Measurements from ENCODE around the gene NFE2L1. TPM values are rescaled to one million over a fixed set of nuclear protein-coding genes. Genes with fewer than 3 reads are reported as not detected.

NFE2L1 gene
- total and polyA plus RNA-seq, 9 of the 15 experiments (the other 6 are each of a cell fraction or from before 2014, with no cell fraction given), result 2.0 to 68.6 (median 39.7) TPM

DNA sequence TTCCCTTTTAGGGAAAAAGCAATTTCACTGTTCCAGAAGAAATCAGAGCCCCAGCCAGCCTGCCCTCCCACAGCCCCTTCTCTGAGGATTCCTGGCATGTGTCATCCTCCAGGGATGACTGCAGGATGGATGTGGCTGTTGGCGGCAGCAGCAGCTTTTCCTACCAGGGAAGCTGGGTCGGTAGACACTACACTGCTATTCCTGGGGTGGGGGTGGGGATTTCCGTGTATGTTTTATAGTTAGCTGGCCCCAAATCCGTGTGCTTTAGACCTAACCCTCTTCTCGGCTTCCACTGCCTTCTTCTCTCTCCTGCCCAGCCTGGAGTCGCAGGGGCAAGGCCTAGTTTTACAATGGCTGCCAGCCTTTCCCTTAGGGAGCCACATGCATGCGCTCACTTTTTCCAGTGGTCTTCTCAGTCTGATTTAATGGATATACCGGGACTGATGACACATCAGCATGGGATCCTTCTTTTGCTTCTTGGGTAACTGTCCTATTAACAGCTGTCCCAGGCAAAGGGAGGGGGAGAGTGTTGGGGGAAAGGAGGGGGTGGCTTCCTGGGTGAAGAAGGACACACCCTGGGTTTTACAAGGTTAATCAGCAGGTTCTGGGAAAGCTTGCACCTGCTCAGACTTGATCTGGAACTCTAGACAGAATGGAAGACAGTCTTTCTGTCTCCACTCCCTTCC is 2.7 kb upstream of the NFE2L1 start:
- Histone ChIP-seq H3K27ac (ENCODE audit: extremely low read depth, low read depth, low read length) (peak overlapping the region; percentile 30; the same call in 1 of the 3 replicates), H3K9me1 (ENCODE audit: control insufficient read depth, insufficient read depth, low read length) (no peaks in the 10 kb centered on the region), H3K36me3 (ENCODE audit: control insufficient read depth, insufficient read depth, low read length) (peaks cover 5% of the 10 kb centered on the region; the same call in 1 of the 3 replicates), H2AFZ (ENCODE audit: low read depth, low read length) (no peak overlapping the region), H3K9ac (ENCODE audit: insufficient read depth in 1 of 2, low read depth in 2 of 2, low read length in 2 of 2) (peak overlapping the region in 1 of 2 experiments; percentile 18; a peak in 1 of 4 replicates), H4K20me1 (replicated peaks; ENCODE audit: control insufficient read depth, insufficient read depth, low read length) (no peaks in the 10 kb centered on the region), H3K27me3 (ENCODE audit: control insufficient read depth in 2 of 2, insufficient read depth in 2 of 2, low read length in 2 of 2) (no peaks in the 10 kb centered on the region), H3K9me3 (replicated peaks; ENCODE audit: control insufficient read depth, insufficient read depth, low read depth, low read length) (no peaks in the 10 kb centered on the region), H3K4me1 (replicated peaks in 1 of 2; ENCODE audit: control insufficient read depth in 2 of 2, insufficient read depth in 2 of 2, low read length in 2 of 2) (peaks cover 11 to 18% of the 10 kb centered on the region in 2 experiments; a peak in 4 of 5 replicates), H3K4me2 (ENCODE audit: insufficient read depth, low read length) (peak overlapping the region; percentile 96; the same call in 1 of the 2 replicates), H3K4me3 (no peak overlapping the region), H3K79me2 (ENCODE audit: control insufficient read depth, insufficient read depth, low read length) (peaks cover 44% of the 10 kb centered on the region)
- intact Hi-C loops (cut with micrococcal nuclease), result no loop called here
- FAIRE-seq (no peak), ATAC-seq (no peak), DNase-seq (ENCODE audit: extremely low read depth in 1 of 4, low spot score in 3 of 4) (peak; percentile 37 to 65 (median 58))
- POLR2A ChIA-PET, result interaction anchor here (0.7 to 9.0 kb wide), 8 partner anchors 10 to 581 kb away, joined by 3 to 74 read pairs (median 3); partner anchors contain the start of gene HOXB9
- in situ Hi-C loops (cut with MboI), result no loop called here
- 47% methylated on average over 8 of the region's 8 CpGs for WGBS (ENCODE audit: insufficient coverage, low coverage, missing lambda C conversion rate)
- BruUV-seq (replicated peaks), result no TSS peak
- CTCF ChIA-PET (ENCODE audit: low intra/inter-chr PET ratio), result no interaction called here
- no peak for TF ChIP-seq ZFP1 (CRISPR knock-in tag; IDR thresholded peaks at IDR 0.05)
- TF ChIP-seq, protein P1, sequence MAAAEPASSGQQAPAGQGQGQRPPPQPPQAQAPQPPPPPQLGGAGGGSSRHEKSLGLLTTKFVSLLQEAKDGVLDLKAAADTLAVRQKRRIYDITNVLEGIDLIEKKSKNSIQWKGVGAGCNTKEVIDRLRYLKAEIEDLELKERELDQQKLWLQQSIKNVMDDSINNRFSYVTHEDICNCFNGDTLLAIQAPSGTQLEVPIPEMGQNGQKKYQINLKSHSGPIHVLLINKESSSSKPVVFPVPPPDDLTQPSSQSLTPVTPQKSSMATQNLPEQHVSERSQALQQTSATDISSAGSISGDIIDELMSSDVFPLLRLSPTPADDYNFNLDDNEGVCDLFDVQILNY (CRISPR knock-in tag; IDR thresholded peaks at IDR 0.05), result no peak
- TF ChIP-seq ARID1B (IDR thresholded peaks at IDR 0.05), result 0 out of 2 replicates have a peak, but pooled peaks have one; percentile 10
- TF ChIP-seq ZNF280A (IDR thresholded peaks at IDR 0.05; ENCODE audit: low read depth, partially characterized antibody), result no peak
- TF ChIP-seq, protein P2, sequence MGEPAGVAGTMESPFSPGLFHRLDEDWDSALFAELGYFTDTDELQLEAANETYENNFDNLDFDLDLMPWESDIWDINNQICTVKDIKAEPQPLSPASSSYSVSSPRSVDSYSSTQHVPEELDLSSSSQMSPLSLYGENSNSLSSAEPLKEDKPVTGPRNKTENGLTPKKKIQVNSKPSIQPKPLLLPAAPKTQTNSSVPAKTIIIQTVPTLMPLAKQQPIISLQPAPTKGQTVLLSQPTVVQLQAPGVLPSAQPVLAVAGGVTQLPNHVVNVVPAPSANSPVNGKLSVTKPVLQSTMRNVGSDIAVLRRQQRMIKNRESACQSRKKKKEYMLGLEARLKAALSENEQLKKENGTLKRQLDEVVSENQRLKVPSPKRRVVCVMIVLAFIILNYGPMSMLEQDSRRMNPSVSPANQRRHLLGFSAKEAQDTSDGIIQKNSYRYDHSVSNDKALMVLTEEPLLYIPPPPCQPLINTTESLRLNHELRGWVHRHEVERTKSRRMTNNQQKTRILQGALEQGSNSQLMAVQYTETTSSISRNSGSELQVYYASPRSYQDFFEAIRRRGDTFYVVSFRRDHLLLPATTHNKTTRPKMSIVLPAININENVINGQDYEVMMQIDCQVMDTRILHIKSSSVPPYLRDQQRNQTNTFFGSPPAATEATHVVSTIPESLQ (CRISPR knock-in tag; IDR thresholded peaks at IDR 0.05), result no peak
- TF ChIP-seq ZNF551 (CRISPR knock-in tag; IDR thresholded peaks at IDR 0.05), result no peak
- no peak for TF ChIP-seq TAL1 (IDR thresholded peaks at IDR 0.05)
- no peak for TF ChIP-seq ZNF76 (CRISPR knock-in tag; IDR thresholded peaks at IDR 0.05; ENCODE audit: borderline replicate concordance)
- no peak for TF ChIP-seq NCOR1 (IDR thresholded peaks at IDR 0.05)
- TF ChIP-seq HDAC6 (IDR thresholded peaks at IDR 0.05; ENCODE audit: low read depth, low read length), result no peak
- TF ChIP-seq JUN (IDR thresholded peaks at IDR 0.05; ENCODE audit: borderline replicate concordance, low read depth, low read length), result peak; percentile 67
- TF ChIP-seq JUN (CRISPR knock-in tag; IDR thresholded peaks at IDR 0.05; ENCODE audit: borderline replicate concordance), result no peak
- no peak for TF ChIP-seq SMARCA5 (IDR thresholded peaks at IDR 0.05)
- no peak for TF ChIP-seq PRMT5 (CRISPR knock-in tag; IDR thresholded peaks at IDR 0.05)
- TF ChIP-seq, protein P3, sequence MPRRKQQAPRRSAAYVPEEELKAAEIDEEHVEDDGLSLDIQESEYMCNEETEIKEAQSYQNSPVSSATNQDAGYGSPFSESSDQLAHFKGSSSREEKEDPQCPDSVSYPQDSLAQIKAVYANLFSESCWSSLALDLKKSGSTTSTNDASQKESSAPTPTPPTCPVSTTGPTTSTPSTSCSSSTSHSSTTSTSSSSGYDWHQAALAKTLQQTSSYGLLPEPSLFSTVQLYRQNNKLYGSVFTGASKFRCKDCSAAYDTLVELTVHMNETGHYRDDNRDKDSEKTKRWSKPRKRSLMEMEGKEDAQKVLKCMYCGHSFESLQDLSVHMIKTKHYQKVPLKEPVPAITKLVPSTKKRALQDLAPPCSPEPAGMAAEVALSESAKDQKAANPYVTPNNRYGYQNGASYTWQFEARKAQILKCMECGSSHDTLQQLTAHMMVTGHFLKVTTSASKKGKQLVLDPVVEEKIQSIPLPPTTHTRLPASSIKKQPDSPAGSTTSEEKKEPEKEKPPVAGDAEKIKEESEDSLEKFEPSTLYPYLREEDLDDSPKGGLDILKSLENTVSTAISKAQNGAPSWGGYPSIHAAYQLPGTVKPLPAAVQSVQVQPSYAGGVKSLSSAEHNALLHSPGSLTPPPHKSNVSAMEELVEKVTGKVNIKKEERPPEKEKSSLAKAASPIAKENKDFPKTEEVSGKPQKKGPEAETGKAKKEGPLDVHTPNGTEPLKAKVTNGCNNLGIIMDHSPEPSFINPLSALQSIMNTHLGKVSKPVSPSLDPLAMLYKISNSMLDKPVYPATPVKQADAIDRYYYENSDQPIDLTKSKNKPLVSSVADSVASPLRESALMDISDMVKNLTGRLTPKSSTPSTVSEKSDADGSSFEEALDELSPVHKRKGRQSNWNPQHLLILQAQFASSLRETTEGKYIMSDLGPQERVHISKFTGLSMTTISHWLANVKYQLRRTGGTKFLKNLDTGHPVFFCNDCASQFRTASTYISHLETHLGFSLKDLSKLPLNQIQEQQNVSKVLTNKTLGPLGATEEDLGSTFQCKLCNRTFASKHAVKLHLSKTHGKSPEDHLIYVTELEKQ (CRISPR knock-in tag; IDR thresholded peaks at IDR 0.05), result no peak
